Calu3 (cell line): ENCODE data around the gene MYH10. TPM values are rescaled to one million over a fixed set of nuclear protein-coding genes. Genes with fewer than 3 reads are reported as not detected.

Source experiments
- BruUV-seq: library from RNA; stranded (reverse); fragments of 400-500 nt; replicated peaks from 2 replicates; lab custom pipeline; 2021; lab: Mats Ljungman, UMichigan
- CTCF ChIA-PET: fragments of 300-600 bp; sonication (Branson Sonifier 250); formaldehyde crosslinking; loops from one replicate; lab custom pipeline; 2022; ENCODE audit warnings: antibody characterized with exemption; lab: Charles Lee
- DNase-seq: peaks from one replicate; pipeline ENCODE4 v3.0.0; 2022
- H3K27ac Mint-ChIP-seq: one replicate; pipeline ENCODE4 v1.8.0; 2022; ENCODE audit warnings: mixed read lengths; ENCODE audit not compliant: unreplicated experiment
- H3K27me3 Mint-ChIP-seq: one replicate; pipeline ENCODE4 v1.8.0; 2022; ENCODE audit warnings: mixed read lengths; ENCODE audit not compliant: unreplicated experiment
- H3K36me3 Mint-ChIP-seq: one replicate; pipeline ENCODE4 v1.8.0; 2022; ENCODE audit warnings: mild to moderate bottlenecking, moderate library complexity, mixed read lengths; ENCODE audit not compliant: insufficient read depth, unreplicated experiment
- H3K4me1 Mint-ChIP-seq: one replicate; pipeline ENCODE4 v1.8.0; 2022; ENCODE audit warnings: mild to moderate bottlenecking, low read depth, mixed read lengths; ENCODE audit not compliant: unreplicated experiment
- H3K4me3 Mint-ChIP-seq: one replicate; pipeline ENCODE4 v1.8.0; 2022; ENCODE audit warnings: mild to moderate bottlenecking, low read depth, moderate library complexity, mixed read lengths; ENCODE audit not compliant: unreplicated experiment
- H3K9me3 Mint-ChIP-seq: one replicate; pipeline ENCODE4 v1.8.0; 2022; ENCODE audit warnings: low read depth, mixed read lengths; ENCODE audit not compliant: unreplicated experiment
- intact Hi-C: fragments of 100-400 bp; cut with micrococcal nuclease; formaldehyde crosslinking; loops from one replicate; pipeline ENCODE4 v1.10.0; 2022; ENCODE audit not compliant: unreplicated experiment
- total RNA-seq: library from RNA; stranded (reverse); gene quantifications from 2 replicates; pipeline ENCODE4 v1.2.3, GENCODE V29; 2022
- TF ChIP-seq, protein P1 (sequence below): fragments of 200-600 bp; IDR thresholded peaks from one replicate; pipeline ENCODE4 v1.8.0; 2022; ENCODE audit warnings: antibody characterized with exemption; ENCODE audit not compliant: unreplicated experiment

The MYH10 gene
- total RNA-seq, 1 experiment from 2014 or later, result 37.0 TPM

DNA sequence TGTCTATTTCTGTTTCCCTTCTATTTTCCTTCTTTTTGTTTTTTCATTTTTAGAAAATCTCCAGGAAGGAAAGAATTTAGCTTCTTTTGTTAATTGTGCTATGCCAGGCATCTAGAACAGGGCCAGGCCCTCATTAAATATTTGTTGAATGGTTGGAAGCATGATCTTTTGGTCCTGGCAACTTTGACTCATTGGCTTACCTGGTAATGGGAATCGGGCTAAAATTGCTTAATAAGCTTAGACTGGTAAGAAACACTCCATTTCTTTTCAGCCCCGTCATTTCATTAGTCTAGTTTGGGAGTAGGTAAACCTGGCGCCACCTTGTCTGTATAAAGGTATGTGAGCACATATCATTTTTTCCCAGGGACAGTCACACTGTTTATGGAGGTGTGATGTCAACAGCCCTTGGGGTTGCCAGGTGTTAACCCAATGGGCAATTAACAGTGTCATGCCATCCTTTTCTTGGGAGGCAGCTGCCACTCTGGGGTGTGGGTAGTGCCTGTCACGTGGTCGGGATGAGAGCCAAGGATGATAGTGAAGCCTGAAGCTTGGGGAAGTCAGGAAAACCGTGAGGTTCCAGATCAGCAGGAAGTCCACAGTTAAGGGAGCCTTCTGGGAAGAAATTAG lies 204.3 kb downstream of the MYH10 start:
- intact Hi-C loops, result no loop called here
- no peak for DNase-seq
- Mint-ChIP-seq H3K36me3 (no peaks in the 10 kb centered on the region), H3K4me3 (no peak overlapping the region), H3K9me3 (no peaks in the 10 kb centered on the region), H3K27ac (no peak overlapping the region), H3K27me3 (peaks cover 14% of the 10 kb centered on the region), H3K4me1 (no peaks in the 10 kb centered on the region)
- TF ChIP-seq, protein P1, sequence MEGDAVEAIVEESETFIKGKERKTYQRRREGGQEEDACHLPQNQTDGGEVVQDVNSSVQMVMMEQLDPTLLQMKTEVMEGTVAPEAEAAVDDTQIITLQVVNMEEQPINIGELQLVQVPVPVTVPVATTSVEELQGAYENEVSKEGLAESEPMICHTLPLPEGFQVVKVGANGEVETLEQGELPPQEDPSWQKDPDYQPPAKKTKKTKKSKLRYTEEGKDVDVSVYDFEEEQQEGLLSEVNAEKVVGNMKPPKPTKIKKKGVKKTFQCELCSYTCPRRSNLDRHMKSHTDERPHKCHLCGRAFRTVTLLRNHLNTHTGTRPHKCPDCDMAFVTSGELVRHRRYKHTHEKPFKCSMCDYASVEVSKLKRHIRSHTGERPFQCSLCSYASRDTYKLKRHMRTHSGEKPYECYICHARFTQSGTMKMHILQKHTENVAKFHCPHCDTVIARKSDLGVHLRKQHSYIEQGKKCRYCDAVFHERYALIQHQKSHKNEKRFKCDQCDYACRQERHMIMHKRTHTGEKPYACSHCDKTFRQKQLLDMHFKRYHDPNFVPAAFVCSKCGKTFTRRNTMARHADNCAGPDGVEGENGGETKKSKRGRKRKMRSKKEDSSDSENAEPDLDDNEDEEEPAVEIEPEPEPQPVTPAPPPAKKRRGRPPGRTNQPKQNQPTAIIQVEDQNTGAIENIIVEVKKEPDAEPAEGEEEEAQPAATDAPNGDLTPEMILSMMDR, result no peak
- CTCF ChIA-PET, result no interaction called here
- BruUV-seq, result no TSS peak

Other genes starting within 250 kb of the MYH10 start
- 739 and 842 TPM in 2 replicates for gene RPL26, start 247.5 kb downstream of the MYH10 start, total RNA-seq
- gene RNF222, start 232.9 kb downstream of the MYH10 start, total RNA-seq, result not detected in 2 replicates
- gene NDEL1, start 194.8 kb downstream of the MYH10 start, total RNA-seq, result 40.5 and 40.8 TPM in 2 replicates
- not detected in 2 replicates for gene CCDC42, start 114.1 kb upstream of the MYH10 start, total RNA-seq
- gene SPDYE4, start 127.8 kb upstream of the MYH10 start, total RNA-seq, result not detected in 2 replicates
- gene MFSD6L, start 168.6 kb upstream of the MYH10 start, total RNA-seq, result 0.21 and 0.44 TPM in 2 replicates
- gene PIK3R6, start 236.9 kb upstream of the MYH10 start, total RNA-seq, result not detected in 2 replicates